ENCODE measurements around the gene RAB39B. TPM values are rescaled to one million over a fixed set of nuclear protein-coding genes. Genes with fewer than 3 reads are reported as not detected.

RAB39B gene
- total and polyA plus RNA-seq, 2 donors (not counting 1 experiment from before 2014, with no cell fraction given), result 0.12 to 3.0 TPM

- Histone ChIP-seq H3K27ac (ENCODE audit: insufficient read depth, low read length) (peak within 1 kb of the TSS; percentile 87), H3K4me1 (ENCODE audit: control insufficient read depth, extremely low read depth, insufficient read depth, low read length) (no peaks in the 10 kb centered on the region), H3K4me2 (ENCODE audit: extremely low read depth, insufficient read depth, low read length) (peak within 1 kb of the TSS; percentile 69), H3K4me3 (replicated peaks in 1 of 4; ENCODE audit: control extremely low read depth in 1 of 4, insufficient read depth in 1 of 4, low read depth in 3 of 4, low read length in 4 of 4) (peak within 1 kb of the TSS; percentile 46 to 87 (median 72)), H3K27me3 (ENCODE audit: control insufficient read depth, insufficient read depth, low read length) (no peaks in the 10 kb centered on the region), H4K20me1 (ENCODE audit: control insufficient read depth, extremely low read depth, insufficient read depth, low read length) (no peaks in the 10 kb centered on the region), H2AFZ (ENCODE audit: low read length) (peak within 1 kb of the TSS; percentile 95), H3K36me3 (ENCODE audit: control insufficient read depth, insufficient read depth, low read length) (no peaks in the 10 kb centered on the region), H3K79me2 (ENCODE audit: control insufficient read depth, insufficient read depth, low read length) (peaks cover 31% of the 10 kb centered on the region), H3K9ac (ENCODE audit: insufficient read depth, low read length) (peak within 1 kb of the TSS; percentile 75), H3K9me3 (ENCODE audit: control insufficient read depth, insufficient read depth, low read depth, low read length) (no peaks in the 10 kb centered on the region)
- TF ChIP-seq, protein P1, sequence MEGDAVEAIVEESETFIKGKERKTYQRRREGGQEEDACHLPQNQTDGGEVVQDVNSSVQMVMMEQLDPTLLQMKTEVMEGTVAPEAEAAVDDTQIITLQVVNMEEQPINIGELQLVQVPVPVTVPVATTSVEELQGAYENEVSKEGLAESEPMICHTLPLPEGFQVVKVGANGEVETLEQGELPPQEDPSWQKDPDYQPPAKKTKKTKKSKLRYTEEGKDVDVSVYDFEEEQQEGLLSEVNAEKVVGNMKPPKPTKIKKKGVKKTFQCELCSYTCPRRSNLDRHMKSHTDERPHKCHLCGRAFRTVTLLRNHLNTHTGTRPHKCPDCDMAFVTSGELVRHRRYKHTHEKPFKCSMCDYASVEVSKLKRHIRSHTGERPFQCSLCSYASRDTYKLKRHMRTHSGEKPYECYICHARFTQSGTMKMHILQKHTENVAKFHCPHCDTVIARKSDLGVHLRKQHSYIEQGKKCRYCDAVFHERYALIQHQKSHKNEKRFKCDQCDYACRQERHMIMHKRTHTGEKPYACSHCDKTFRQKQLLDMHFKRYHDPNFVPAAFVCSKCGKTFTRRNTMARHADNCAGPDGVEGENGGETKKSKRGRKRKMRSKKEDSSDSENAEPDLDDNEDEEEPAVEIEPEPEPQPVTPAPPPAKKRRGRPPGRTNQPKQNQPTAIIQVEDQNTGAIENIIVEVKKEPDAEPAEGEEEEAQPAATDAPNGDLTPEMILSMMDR (conservative IDR thresholded peaks at IDR 0.05 in 1 of 2, IDR thresholded peaks at IDR 0.05 in 1 of 2; ENCODE audit: low read depth in 1 of 2, low read length in 2 of 2), result peak; percentile 27 to 42
- TF ChIP-seq EZH2 (IDR thresholded peaks at IDR 0.05; ENCODE audit: low read length, missing control alignments), result no peak
- DNase-seq (ENCODE audit: low read depth in 2 of 2), result peak; percentile 96 to 97
Observed at GRCh38 chrX:155216179-155216939, 47.9 kb downstream of the RAB39B start, which contains the start of gene VBP1. VBP1 (plus strand) TSS chrX:155216460; CDS start chrX:155216483, 23 bp downstream.

DNA sequence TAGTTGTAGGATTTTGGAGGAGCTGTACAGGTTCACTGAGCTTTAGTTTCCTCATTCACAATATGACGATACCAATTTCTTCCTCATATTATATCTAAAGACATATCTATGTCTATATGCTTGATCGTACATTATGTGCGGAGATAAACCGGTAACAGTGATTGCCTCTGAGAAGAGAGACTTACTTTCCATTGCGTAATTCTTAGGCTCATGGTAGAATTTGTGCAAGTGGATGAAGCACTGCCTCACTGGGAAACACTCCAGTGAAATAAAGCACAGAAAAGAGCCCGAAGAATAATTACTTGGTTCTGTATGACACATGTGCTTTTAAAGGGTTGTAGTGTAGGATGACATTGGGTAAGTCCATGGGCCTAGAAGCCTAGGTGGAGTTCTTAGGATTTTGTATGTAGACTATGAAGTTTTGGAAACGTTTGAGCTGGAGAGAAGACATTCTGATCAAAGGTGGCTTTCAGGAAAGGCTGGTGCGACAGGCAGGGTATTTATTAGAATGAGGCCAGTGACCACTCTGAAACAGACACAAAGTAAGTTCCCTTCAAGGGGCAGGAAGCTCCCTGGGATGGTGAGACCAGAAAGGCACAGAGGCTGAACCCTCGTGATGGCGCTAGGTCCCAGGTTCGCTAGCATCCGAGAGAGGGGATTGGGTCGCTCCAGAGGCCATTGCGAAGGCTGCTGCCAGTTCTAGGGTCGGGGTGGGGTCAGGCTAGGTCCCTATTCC is 48.7 kb downstream of the RAB39B start:
- Histone ChIP-seq H3K9me3 (ENCODE audit: control insufficient read depth, insufficient read depth, low read depth, low read length) (no peaks in the 10 kb centered on the region), H3K27me3 (ENCODE audit: control insufficient read depth, insufficient read depth, low read length) (no peaks in the 10 kb centered on the region), H3K9ac (ENCODE audit: insufficient read depth, low read length) (peak overlapping the region; percentile 48), H4K20me1 (ENCODE audit: control insufficient read depth, extremely low read depth, insufficient read depth, low read length) (no peaks in the 10 kb centered on the region), H3K4me1 (ENCODE audit: control insufficient read depth, extremely low read depth, insufficient read depth, low read length) (no peaks in the 10 kb centered on the region), H3K27ac (ENCODE audit: insufficient read depth, low read length) (peak overlapping the region; percentile 67), H3K4me3 (replicated peaks in 1 of 4; ENCODE audit: control extremely low read depth in 1 of 4, insufficient read depth in 1 of 4, low read depth in 3 of 4, low read length in 4 of 4) (peak overlapping the region; percentile 39 to 80 (median 64)), H3K4me2 (ENCODE audit: extremely low read depth, insufficient read depth, low read length) (peak overlapping the region; percentile 54), H3K79me2 (ENCODE audit: control insufficient read depth, insufficient read depth, low read length) (peaks cover 31% of the 10 kb centered on the region), H3K36me3 (ENCODE audit: control insufficient read depth, insufficient read depth, low read length) (no peaks in the 10 kb centered on the region), H2AFZ (ENCODE audit: low read length) (peak overlapping the region; percentile 89)
- no peak for DNase-seq (ENCODE audit: low read depth in 2 of 2)
- TF ChIP-seq, protein P1 (conservative IDR thresholded peaks at IDR 0.05 in 1 of 2, IDR thresholded peaks at IDR 0.05 in 1 of 2; ENCODE audit: low read depth in 1 of 2, low read length in 2 of 2), result no peak
- TF ChIP-seq EZH2 (IDR thresholded peaks at IDR 0.05; ENCODE audit: low read length, missing control alignments), result no peak

DNA sequence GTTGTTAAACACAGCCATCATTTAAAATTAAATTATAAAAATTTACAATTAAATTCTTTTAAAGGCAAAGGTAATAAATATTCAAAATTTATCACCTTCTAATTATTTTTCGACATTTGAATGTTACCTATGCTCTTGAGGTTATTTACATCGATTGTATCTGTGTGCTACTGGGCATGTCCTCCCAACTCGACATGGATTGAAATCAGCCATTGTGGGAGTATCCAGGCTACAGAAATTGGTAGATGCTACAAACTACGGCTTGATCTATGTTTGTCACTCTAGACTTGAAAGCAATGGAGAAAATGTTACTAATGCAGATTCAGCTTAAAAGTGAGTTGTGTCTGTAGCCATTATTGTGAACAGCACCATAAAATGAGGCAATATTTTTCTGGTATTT is 50.6 kb downstream of the RAB39B start:
- Histone ChIP-seq H3K27me3 (ENCODE audit: control insufficient read depth, insufficient read depth, low read length) (no peaks in the 10 kb centered on the region), H3K9ac (ENCODE audit: insufficient read depth, low read length) (no peak overlapping the region), H3K79me2 (ENCODE audit: control insufficient read depth, insufficient read depth, low read length) (peaks cover 21% of the 10 kb centered on the region), H3K4me1 (ENCODE audit: control insufficient read depth, extremely low read depth, insufficient read depth, low read length) (no peaks in the 10 kb centered on the region), H3K9me3 (ENCODE audit: control insufficient read depth, insufficient read depth, low read depth, low read length) (no peaks in the 10 kb centered on the region), H3K4me3 (replicated peaks in 1 of 4; ENCODE audit: control extremely low read depth in 1 of 4, insufficient read depth in 1 of 4, low read depth in 3 of 4, low read length in 4 of 4) (no peak overlapping the region), H3K4me2 (ENCODE audit: extremely low read depth, insufficient read depth, low read length) (no peak overlapping the region), H3K27ac (ENCODE audit: insufficient read depth, low read length) (no peak overlapping the region), H4K20me1 (ENCODE audit: control insufficient read depth, extremely low read depth, insufficient read depth, low read length) (no peaks in the 10 kb centered on the region), H3K36me3 (ENCODE audit: control insufficient read depth, insufficient read depth, low read length) (no peaks in the 10 kb centered on the region), H2AFZ (ENCODE audit: low read length) (no peak overlapping the region)
- TF ChIP-seq, protein P1 (conservative IDR thresholded peaks at IDR 0.05 in 1 of 2, IDR thresholded peaks at IDR 0.05 in 1 of 2; ENCODE audit: low read depth in 1 of 2, low read length in 2 of 2), result no peak
- TF ChIP-seq EZH2 (IDR thresholded peaks at IDR 0.05; ENCODE audit: low read length, missing control alignments), result no peak
- DNase-seq (ENCODE audit: low read depth in 2 of 2), result no peak
